Mesenchymal stem cell (in vitro differentiated cells and primary cell): ENCODE measurements around the gene EGLN3. TPM values are rescaled to one million over a fixed set of nuclear protein-coding genes. Genes with fewer than 3 reads are reported as not detected.
A peak's percentile ranks its signal among the peaks of the same experiment; 100 is the strongest.

ENCODE experiments used
- DNase-seq: peaks from one replicate; pipeline ENCODE4 v3.0.0-alpha.2; 2013
- H2AFZ ChIP-seq: one replicate; pipeline ENCODE4 v1.6.1; 2013; ENCODE audit warnings: low read depth, mild to moderate bottlenecking, control low read depth, inconsistent platforms, low read length, moderate library complexity
- H2AK5ac ChIP-seq: 2 replicates; pipeline ENCODE4 v1.6.1; 2013; ENCODE audit warnings: low read length, moderate library complexity, mild to moderate bottlenecking, inconsistent platforms; ENCODE audit not compliant: severe bottlenecking
- H2BK120ac ChIP-seq: one replicate; pipeline ENCODE4 v1.6.1; 2013; ENCODE audit warnings: low read depth, mild to moderate bottlenecking, inconsistent platforms, low read length, moderate library complexity
- H2BK12ac ChIP-seq, 2 experiments: one replicate each; pipeline ENCODE4 v1.6.1; 2013; ENCODE audit warnings: inconsistent platforms in 2 of 2, low read length in 2 of 2, mild to moderate bottlenecking in 2 of 2, moderate library complexity in 2 of 2, control low read depth in 1 of 2
- H2BK15ac ChIP-seq: one replicate; pipeline ENCODE4 v1.6.1; 2013; ENCODE audit warnings: mild to moderate bottlenecking, low read depth, inconsistent platforms; ENCODE audit not compliant: poor library complexity, severe bottlenecking
- H2BK5ac ChIP-seq: 2 replicates; pipeline ENCODE4 v1.6.1; 2013; ENCODE audit warnings: low read depth, mild to moderate bottlenecking, low read length, control low read depth, inconsistent platforms; ENCODE audit not compliant: poor library complexity, severe bottlenecking
- H3K14ac ChIP-seq, 2 experiments: one replicate each; pipeline ENCODE4 v1.6.1; 2013; ENCODE audit warnings: inconsistent platforms in 2 of 2, low read length in 2 of 2, control low read depth in 1 of 2, mild to moderate bottlenecking in 1 of 2, moderate library complexity in 1 of 2
- H3K18ac ChIP-seq, 2 experiments: one replicate each; pipeline ENCODE4 v1.6.1; 2013; ENCODE audit warnings: inconsistent platforms in 2 of 2, low read length in 2 of 2, control low read depth in 1 of 2, low read depth in 1 of 2, mild to moderate bottlenecking in 1 of 2
- H3K23ac ChIP-seq, 2 experiments: one replicate each; pipeline ENCODE4 v1.6.1; 2013; ENCODE audit warnings: inconsistent platforms in 2 of 2, low read length in 2 of 2, mild to moderate bottlenecking in 2 of 2, moderate library complexity in 2 of 2, control low read depth in 1 of 2
- H3K27ac ChIP-seq: 2 replicates; pipeline ENCODE4 v1.5.1; 2013; ENCODE audit warnings: mild to moderate bottlenecking, moderate library complexity, low read length, control low read depth, inconsistent platforms; ENCODE audit not compliant: poor library complexity, severe bottlenecking
- H3K27me3 ChIP-seq, 2 experiments: 2 replicates each; pipeline versions ENCODE4 v1.6.1 to v1.7.0; 2013; ENCODE audit warnings: low read length in 2 of 2, mild to moderate bottlenecking in 2 of 2, moderate library complexity in 2 of 2, control low read depth in 1 of 2, inconsistent platforms in 1 of 2; ENCODE audit not compliant: control insufficient read depth in 1 of 2, insufficient read depth in 1 of 2
- H3K36me3 ChIP-seq, 2 experiments: 2 replicates each; pipeline versions ENCODE4 v1.6.1 to v1.7.0; 2013; ENCODE audit warnings: low read length in 2 of 2, control low read depth in 1 of 2, inconsistent platforms in 1 of 2, low read depth in 1 of 2, mild to moderate bottlenecking in 1 of 2; ENCODE audit not compliant: insufficient read depth in 2 of 2, control insufficient read depth in 1 of 2
- H3K4ac ChIP-seq, 2 experiments: one replicate each; pipeline ENCODE4 v1.6.1; 2013; ENCODE audit warnings: inconsistent platforms in 2 of 2, low read length in 2 of 2, mild to moderate bottlenecking in 2 of 2, moderate library complexity in 2 of 2, control low read depth in 1 of 2, low read depth in 1 of 2
- H3K4me1 ChIP-seq: 2 replicates; pipeline ENCODE4 v1.6.1; 2013; ENCODE audit warnings: low read depth, low read length, control low read depth; ENCODE audit not compliant: control insufficient read depth, insufficient read depth
- H3K4me2 ChIP-seq: 2 replicates; pipeline ENCODE4 v1.6.1; 2013; ENCODE audit warnings: low read length, mild to moderate bottlenecking, inconsistent platforms; ENCODE audit not compliant: poor library complexity, severe bottlenecking
- H3K4me3 ChIP-seq, 2 experiments: 2 replicates each; pipeline versions ENCODE4 v1.5.1 to v1.7.0; 2013; ENCODE audit warnings: low read length in 2 of 2, mild to moderate bottlenecking in 2 of 2, control low read depth in 1 of 2, low read depth in 1 of 2; ENCODE audit not compliant: insufficient read depth in 1 of 2
- H3K79me1 ChIP-seq: replicated peaks from 2 replicates; pipeline ENCODE4 v1.6.1; 2013; ENCODE audit warnings: mild to moderate bottlenecking, control low read depth, low read length, inconsistent platforms; ENCODE audit not compliant: poor library complexity, severe bottlenecking
- H3K9ac ChIP-seq: 2 replicates; pipeline ENCODE4 v1.7.0; 2013; ENCODE audit warnings: mild to moderate bottlenecking, low read length, moderate library complexity
- H3K9me3 ChIP-seq: 2 replicates; pipeline ENCODE4 v1.7.0; 2013; ENCODE audit warnings: mild to moderate bottlenecking, low read length; ENCODE audit not compliant: control insufficient read depth
- H4K8ac ChIP-seq: one replicate; pipeline ENCODE4 v1.6.1; 2013; ENCODE audit warnings: inconsistent platforms, mild to moderate bottlenecking, low read length, moderate library complexity
- H4K91ac ChIP-seq: one replicate; pipeline ENCODE4 v1.6.1; 2013; ENCODE audit warnings: mild to moderate bottlenecking, low read length, inconsistent platforms
- WGBS: methylation state at CpG from one replicate; pipeline ENCODE4 v1.1.7; 2013; ENCODE audit warnings: mixed read lengths; 5-methylcytosine and 5-hydroxymethylcytosine counted together
- polyA plus RNA-seq, 2 experiments: library from polyadenylated mRNA; stranded (reverse); fragments of 200-250 nt; gene quantifications; one replicate each; pipeline ENCODE4 v1.2.3, GENCODE V29; 2013

The EGLN3 gene
- polyA plus RNA-seq (2013, experiment 1 of 2), result 0.28 TPM
- polyA plus RNA-seq (2013, experiment 2 of 2), result 0.25 TPM

DNA sequence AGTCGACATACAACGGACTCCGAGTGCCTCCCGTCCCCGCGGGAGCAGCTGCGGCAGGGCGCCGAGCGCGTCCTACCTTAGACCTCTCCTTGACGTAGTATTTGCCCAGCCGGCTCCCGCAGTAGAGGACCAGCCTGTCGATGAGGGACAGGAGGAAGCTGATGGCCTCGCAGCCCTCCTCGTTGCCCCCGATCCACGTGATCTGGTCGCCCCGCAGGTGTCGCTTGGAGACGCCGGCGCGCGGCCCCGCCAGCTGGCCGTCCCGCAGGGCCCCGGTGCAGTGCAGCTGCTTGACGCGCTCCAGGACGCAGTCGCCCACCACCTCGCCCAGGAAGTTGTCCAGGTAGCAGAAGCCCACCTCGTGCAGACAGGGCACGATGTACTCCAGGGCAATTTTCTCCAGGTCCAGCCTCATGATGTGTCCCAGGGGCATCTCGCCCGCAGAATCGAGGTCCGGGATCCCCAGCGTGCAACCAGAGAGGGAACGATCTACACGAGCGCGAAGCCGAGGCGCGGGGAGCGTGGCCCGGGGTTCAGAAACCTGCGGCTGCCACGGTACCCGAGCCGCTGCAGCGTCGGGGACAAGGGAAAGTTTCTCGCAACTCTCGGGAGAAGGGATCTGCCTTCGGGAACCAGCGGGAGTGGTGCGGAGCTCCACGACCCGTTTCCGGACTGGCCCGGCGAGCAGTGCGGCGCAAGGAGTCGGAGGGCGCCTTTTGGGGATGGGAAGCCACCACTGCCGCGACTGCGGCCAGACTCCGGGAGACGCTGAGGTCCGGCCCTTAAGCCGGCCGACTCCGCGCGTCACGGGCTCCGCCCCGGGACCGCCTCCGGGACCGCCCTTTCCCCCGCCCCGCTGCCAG is at the start of gene EGLN3:
Gene EGLN3 (minus strand): TSS at position 755 of the 863 bp plus-strand sequence. CDS start 322 bp downstream, at position 433.
- no peak within 1 kb of the TSS for H2BK5ac ChIP-seq
- peak within 1 kb of the TSS; percentile 70 to 85 for H3K4me3 ChIP-seq
- H3K4me1 ChIP-seq, result peaks cover 8% of the 10 kb centered on the region
- H3K36me3 ChIP-seq, result no peaks in the 10 kb centered on the region
- peak within 1 kb of the TSS; percentile 93 for H3K4me2 ChIP-seq
- no peaks in the 10 kb centered on the region for H3K79me1 ChIP-seq
- H3K27ac ChIP-seq, result no peak within 1 kb of the TSS
- H3K4ac ChIP-seq, result peak within 1 kb of the TSS; percentile 41 to 68
- peak; percentile 82 for DNase-seq
- peak within 1 kb of the TSS in 1 of 2 experiments; percentile 94 for H3K23ac ChIP-seq
- H2BK15ac ChIP-seq, result no peak within 1 kb of the TSS
- no peak within 1 kb of the TSS for H4K91ac ChIP-seq
- peak within 1 kb of the TSS in 1 of 2 experiments; percentile 95 for H3K14ac ChIP-seq
- H2BK12ac ChIP-seq, result peak within 1 kb of the TSS in 1 of 2 experiments; percentile 73
- H3K9ac ChIP-seq, result peak within 1 kb of the TSS; percentile 72
- under 1% methylated on average over 83 of the region's 91 CpGs for WGBS
- H3K9me3 ChIP-seq, result no peaks in the 10 kb centered on the region
- H3K18ac ChIP-seq, result peak within 1 kb of the TSS in 1 of 2 experiments; percentile 37
- peak within 1 kb of the TSS; percentile 83 for H2AFZ ChIP-seq
- H2AK5ac ChIP-seq, result no peak within 1 kb of the TSS
- H4K8ac ChIP-seq, result peak within 1 kb of the TSS; percentile 55
- H3K27me3 ChIP-seq, result peaks cover 27 to 55% of the 10 kb centered on the region in 2 experiments
- no peak within 1 kb of the TSS for H2BK120ac ChIP-seq

DNA sequence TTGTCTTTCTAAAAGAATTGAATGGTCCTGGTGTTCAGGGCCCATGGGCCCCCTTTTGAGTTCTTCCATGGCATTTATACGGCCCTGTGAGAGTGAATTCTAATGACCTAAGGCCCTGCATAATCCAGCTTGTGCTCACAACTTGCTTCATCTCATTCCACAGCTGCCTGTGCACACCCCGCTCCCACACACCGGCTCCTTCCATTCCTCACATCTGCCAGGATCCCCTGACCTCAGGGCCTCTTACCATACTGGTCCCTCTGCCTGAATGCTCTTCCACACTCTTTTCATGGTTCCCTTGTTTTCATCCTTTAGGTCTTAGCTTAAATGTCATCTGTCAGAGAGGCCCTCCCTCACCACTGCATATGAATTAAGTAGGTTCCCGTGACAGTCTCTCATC is 49.5 kb upstream of the EGLN3 start:
- 77% methylated on average over 4 of the region's 4 CpGs for WGBS
- Histone ChIP-seq H2BK15ac (no peak overlapping the region), H3K14ac (no peak overlapping the region), H2BK120ac (no peak overlapping the region), H4K91ac (no peak overlapping the region), H3K9me3 (no peaks in the 10 kb centered on the region), H3K4ac (no peak overlapping the region), H2AFZ (no peak overlapping the region), H3K18ac (no peak overlapping the region), H3K4me1 (peaks cover 1% of the 10 kb centered on the region), H3K27ac (no peak overlapping the region), H2BK12ac (no peak overlapping the region), H3K23ac (no peak overlapping the region), H3K36me3 (no peaks in the 10 kb centered on the region), H4K8ac (no peak overlapping the region), H3K4me3 (no peak overlapping the region), H3K79me1 (no peaks in the 10 kb centered on the region), H2AK5ac (no peak overlapping the region), H3K4me2 (no peak overlapping the region), H3K9ac (no peak overlapping the region), H2BK5ac (no peak overlapping the region), H3K27me3 (peaks cover 0 to 2% of the 10 kb centered on the region in 2 experiments)
- no peak for DNase-seq

DNA sequence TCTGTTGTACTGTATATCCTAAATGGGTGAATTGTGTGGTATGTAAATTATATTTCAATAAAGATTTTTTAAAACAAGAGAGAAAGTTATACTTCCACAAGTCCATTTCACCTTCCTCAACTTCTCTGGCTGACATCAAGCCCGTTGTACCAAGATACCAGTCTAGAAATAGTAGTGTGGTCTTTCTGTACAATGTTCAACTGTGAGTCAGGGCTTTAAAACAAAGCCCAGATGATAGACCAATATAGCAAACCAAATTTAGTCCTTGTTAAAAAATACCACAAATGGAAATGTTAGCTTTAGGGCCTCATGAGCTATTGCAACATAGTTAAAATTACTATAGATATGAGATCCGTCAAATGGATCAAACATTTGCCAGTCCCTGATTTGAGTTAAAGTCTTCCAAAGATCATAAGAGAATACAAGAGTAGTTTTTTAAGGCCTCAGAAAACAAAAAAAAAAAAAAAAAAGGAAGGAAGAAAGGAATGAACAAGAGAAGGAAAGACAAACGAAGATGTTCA is 49.0 kb upstream of the EGLN3 start:
- Histone ChIP-seq H3K9me3 (no peaks in the 10 kb centered on the region), H2BK5ac (no peak overlapping the region), H3K4me1 (peaks cover 1% of the 10 kb centered on the region), H3K79me1 (no peaks in the 10 kb centered on the region), H3K14ac (no peak overlapping the region), H3K27me3 (peaks cover 0 to 2% of the 10 kb centered on the region in 2 experiments), H3K23ac (no peak overlapping the region), H2BK120ac (no peak overlapping the region), H4K8ac (no peak overlapping the region), H3K18ac (no peak overlapping the region), H3K4me3 (no peak overlapping the region), H3K4ac (no peak overlapping the region), H4K91ac (no peak overlapping the region), H3K9ac (no peak overlapping the region), H2BK15ac (no peak overlapping the region), H2AK5ac (no peak overlapping the region), H3K36me3 (no peaks in the 10 kb centered on the region), H2BK12ac (no peak overlapping the region), H2AFZ (no peak overlapping the region), H3K4me2 (no peak overlapping the region), H3K27ac (no peak overlapping the region)
- 88% methylated on average over 1 of the region's 3 CpGs for WGBS
- no peak for DNase-seq

DNA sequence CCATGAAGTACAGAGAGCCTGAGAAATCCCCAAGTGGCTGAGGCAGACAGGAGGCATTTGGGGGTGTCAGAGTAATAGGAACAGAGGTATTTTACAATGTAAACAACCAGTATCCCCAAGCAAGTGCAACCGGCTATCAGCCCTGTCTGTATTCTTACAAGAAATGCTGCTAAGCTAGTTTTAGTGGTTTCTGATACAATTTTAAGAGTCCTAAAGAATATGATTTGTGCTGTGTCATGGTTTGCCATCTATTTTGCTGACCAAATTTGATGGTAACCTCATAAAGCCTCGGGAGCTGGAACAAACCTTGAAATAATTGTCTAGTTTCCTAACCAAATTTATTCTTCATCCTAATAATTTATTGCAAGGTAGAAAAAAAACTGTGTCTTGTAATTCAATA is 46.7 kb upstream of the EGLN3 start:
- no CpG with 5 or more reads among the region's 2 CpGs for WGBS
- Histone ChIP-seq H3K36me3 (no peaks in the 10 kb centered on the region), H3K9ac (no peak overlapping the region), H2BK12ac (no peak overlapping the region), H2BK120ac (no peak overlapping the region), H3K27ac (no peak overlapping the region), H3K27me3 (peaks cover 0 to 2% of the 10 kb centered on the region in 2 experiments), H3K4me1 (peaks cover 1% of the 10 kb centered on the region), H2AFZ (no peak overlapping the region), H4K8ac (no peak overlapping the region), H2BK15ac (no peak overlapping the region), H4K91ac (no peak overlapping the region), H3K4me2 (no peak overlapping the region), H3K79me1 (no peaks in the 10 kb centered on the region), H3K4me3 (no peak overlapping the region), H3K14ac (no peak overlapping the region), H3K18ac (no peak overlapping the region), H2BK5ac (no peak overlapping the region), H3K9me3 (no peaks in the 10 kb centered on the region), H3K23ac (no peak overlapping the region), H3K4ac (no peak overlapping the region), H2AK5ac (no peak overlapping the region)
- DNase-seq, result no peak
